GM18505 (cell line): ENCODE results near the gene GNPTAB.
"Not testable (repeated sequence)": the region's sequence is repeated elsewhere in the genome, so short reads cannot be mapped to it uniquely, and the experiment has no call there.

Experiments
- ATAC-seq: cut with Tn5 transposase; IDR thresholded peaks from one replicate; pipeline ENCODE4 v1.9.1; 2021; ENCODE audit not compliant: unreplicated experiment
- POLR2A ChIP-seq: IDR thresholded peaks from 4 replicates; pipeline ENCODE4 v1.6.1; 2011; ENCODE audit warnings: borderline replicate concordance; ENCODE audit not compliant: insufficient read depth, insufficient read length; ENCODE audit errors: extremely low read depth

GNPTAB gene

DNA sequence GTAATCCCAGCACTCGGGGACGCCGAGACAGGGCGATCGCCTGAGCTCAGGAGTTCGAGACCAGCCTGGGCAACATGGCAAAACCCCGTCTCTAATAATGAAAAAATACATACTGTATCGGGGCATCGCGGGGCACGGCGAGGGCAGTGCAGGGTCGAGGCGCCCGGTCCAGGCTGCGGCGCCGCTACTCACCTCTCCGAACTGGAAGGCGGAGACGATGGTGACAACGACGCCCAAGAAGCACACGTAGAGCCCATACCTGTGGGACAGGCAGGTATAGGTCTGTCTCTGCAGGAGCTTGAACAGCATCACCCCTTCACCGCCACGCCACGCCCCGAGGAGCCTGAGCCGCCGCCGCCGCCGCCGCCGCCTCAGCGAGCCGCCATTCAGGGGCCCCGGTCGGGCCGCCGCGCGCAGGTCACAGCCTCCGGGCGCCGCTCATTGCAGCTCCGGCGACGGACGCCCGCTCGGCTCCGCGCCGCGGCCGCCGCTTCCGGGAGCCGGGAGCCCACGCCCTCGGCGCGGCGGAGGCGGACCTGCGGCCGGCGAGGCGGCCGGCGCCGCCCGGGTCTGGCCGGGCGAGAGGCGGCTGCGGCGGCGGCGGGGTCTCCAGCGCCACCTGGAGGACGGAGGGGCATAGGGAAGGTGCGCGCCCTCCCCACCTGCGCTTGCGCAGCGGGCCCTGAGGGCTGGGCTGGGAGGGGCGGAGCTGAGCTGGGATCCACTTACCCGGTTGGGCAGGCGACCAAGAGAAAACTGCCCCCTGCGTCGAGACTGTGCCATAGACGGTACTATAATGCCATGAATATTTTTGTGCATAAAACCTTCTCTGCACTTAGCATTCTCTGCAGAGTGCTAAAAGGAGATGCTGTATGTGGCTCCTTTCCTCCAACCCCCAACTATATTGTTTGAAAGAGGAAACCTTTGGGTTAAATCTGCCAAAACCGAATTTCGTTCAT is at the start of gene GNPTAB:
Gene GNPTAB, minus strand, starts transcription at position 593 of the 959 bp plus-strand sequence. Its CDS starts 284 bp downstream, at position 309.
- peak; percentile 90 for ATAC-seq
- peak; percentile 81 for TF ChIP-seq POLR2A

DNA sequence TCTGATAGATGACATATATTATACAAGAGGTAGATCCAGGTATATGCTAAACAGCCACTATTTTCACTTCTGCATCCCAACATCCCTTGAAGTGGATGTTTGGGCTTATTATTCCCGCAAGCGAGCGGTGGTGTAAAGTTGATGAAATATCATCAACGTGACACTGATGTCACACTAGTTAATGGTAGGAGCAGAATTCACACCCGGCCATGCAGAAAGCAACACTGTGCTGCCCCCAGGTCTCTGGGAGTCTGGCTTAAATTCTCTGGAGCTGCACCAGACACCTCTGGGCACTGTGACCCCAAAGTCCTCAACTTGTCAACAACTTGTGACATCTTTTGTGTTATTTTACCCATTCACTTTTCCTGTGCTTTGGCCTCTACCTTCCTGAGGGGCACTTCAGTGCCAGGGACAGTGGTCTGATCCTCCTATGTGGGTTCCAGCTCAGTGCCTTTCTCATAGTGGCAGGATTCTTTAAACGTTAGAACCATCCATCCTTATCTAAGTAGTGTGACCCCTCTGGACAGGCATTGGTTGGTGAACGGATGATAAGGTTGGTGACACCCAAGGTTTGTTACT is 47.6 kb upstream of the GNPTAB start:
- ATAC-seq = no peak
- no peak for TF ChIP-seq POLR2A

DNA sequence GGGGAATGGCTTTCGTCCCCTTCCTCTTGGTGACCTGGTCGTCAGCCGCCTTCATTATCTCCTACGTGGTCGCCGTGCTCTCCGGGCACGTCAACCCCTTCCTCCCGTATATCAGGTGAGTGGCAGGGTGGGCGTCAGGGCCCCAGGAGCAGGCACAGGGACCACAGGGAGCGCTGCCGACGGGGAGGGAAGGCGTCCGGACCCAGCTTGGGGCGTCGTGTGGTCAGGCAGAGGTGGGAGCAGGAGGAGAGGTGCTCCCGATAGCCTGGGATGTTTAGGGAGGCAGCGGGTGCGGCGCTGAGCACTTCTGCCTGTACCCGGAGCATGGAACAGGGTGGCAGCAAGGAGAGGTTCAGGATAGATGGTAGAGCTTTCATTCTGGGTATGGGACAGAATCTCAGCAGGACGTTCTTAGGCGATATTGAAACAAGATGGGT is 47.1 kb upstream of the GNPTAB start:
- TF ChIP-seq POLR2A = no peak
- peak; percentile 19 for ATAC-seq

DNA sequence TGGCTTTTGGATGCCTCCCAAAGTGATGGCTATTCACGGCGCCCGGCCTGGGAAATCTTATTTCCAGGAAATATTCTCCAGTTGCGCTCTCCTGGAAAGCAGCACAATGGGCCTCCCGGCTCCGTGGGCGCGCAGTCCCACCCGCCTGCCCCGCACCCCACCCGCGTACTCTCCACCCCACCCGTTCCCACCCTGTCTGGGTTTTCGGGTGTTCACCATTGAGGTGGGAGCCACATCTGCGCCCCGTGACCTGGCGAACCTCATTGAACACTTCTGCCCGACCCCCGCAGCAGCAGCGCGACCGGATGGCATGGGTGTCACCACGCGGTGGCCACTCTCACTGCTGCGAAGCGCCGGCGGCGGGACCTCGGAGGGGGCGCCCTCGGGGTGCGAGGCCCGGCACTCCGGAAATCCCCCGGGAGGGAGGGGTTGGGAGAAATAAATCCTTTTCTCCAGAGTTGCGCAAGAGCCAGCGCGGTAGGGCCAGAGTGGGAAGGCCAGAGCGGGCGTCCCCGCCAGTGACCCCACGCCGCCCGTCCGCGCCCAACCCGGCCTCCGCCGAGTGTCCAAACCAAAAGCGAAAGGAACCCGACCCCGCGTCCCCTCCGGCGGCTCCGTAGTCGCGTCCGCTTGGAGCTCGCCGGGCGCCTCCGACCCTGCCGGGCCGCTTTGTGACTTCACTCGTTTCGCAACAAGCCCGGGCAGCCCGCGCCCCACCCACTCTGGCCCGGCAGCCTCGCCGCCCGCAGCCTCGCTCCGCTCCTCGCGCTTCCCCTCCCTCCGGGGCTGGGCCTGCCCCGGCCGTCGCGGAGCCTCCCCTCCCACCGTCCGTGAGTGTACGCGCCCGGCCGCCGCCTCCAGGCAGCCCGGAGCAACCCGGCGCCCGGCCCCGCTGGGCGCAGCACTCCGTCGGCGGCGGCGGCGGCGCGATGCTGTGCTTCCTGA is 46.4 kb upstream of the GNPTAB start, which contains the start of gene DRAM1:
Gene DRAM1, plus strand, starts transcription at position 720 of the 945 bp plus-strand sequence. Its CDS starts 210 bp downstream, at position 930.
- TF ChIP-seq POLR2A = peak; percentile 88
- ATAC-seq = peak; percentile 83

DNA sequence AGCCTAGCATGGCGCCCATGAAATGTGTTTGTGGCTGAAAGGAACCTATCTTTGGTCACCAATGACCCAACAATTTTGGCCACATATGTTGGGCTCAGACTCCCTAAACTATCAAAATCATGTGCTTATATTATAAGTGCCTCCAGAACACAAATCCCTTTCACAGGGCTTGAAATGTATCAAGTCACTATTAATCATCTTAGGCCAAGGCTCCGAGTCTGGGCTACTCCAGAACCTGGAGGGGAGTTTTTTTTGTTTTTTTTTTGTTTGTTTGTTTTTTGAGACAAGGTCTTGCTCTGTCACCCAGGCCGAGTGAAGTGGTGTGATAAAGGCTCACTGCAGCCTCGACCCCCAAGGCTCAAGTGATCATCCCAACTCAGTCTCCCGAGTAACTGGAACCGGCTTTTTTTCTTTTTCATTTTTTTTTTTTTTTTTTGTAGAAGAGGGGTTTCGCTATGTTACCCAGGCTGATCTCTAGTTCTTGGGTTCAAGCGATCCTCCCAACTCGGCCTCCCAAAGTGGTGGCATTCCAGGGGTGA is 45.6 kb upstream of the GNPTAB start:
- no peak for ATAC-seq
- no peak for TF ChIP-seq POLR2A

DNA sequence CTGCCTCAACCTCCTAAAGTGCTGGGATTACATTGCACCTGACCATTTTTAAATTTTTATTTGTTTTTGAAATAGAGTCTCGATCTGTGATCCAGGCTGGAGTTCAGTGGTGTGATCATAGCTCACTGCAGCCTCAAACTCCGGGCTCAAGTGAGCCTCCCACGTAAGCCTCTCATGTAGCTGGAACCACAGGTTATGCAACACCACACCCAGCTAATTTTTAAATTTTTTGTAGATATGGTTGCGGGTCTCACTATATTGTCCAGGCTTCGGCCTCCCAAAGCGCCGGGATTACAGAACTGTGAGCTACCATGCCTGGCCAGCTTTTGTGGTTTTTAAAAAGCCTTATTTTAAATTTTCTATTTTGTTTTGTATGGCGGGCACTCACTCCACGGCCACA is 44.4 kb upstream of the GNPTAB start:
- TF ChIP-seq POLR2A = no peak
- no peak for ATAC-seq

- no peak for TF ChIP-seq POLR2A
Measured at GRCh38 chr12:101870925-101871324, 40.2 kb upstream of the GNPTAB start.

GRCh38 chr12:101867619-101868018 is 36.9 kb upstream of the GNPTAB start:
- not testable (repeated sequence) for ATAC-seq

More at GRCh38 chr12:101870925-101871324, 40.2 kb upstream of the GNPTAB start:
- no peak for ATAC-seq

DNA sequence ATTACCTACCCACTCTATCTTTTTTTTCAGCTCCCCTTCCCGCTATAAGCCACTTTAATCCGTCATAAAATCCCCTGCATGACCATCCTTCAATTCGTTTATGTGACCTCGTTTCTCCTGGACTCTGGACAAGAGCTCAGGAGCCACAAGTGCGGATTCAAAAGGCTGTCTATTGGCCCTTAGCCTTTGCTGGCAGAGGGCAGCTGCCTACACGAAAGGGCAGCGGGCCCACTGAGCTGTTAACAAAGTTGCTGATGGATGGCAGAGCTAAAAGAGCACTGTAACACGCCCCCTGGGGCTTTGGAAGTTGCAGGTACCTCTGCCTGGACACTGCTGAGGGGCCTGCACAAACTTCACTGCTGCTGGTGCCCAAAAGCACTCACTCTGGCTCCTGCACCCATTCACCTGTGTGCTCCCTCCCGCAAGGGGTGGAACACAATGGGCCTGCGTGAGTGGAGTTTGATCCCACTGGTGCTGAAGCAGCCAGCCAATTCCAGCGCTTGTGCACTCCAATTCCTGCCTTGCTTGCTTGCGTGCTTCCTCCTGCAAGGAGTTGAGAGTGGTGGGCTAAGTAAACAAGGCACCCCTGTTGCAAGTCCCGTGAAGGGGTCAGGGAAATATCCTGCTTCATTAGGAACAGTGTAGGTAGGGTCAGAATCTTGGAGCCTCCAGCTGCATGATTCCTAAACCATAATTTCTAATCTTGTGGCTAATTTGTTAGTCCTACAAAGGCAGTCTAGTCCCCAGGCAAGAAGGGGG is 36.0 kb upstream of the GNPTAB start:
- ATAC-seq = no peak
- no peak for TF ChIP-seq POLR2A

DNA sequence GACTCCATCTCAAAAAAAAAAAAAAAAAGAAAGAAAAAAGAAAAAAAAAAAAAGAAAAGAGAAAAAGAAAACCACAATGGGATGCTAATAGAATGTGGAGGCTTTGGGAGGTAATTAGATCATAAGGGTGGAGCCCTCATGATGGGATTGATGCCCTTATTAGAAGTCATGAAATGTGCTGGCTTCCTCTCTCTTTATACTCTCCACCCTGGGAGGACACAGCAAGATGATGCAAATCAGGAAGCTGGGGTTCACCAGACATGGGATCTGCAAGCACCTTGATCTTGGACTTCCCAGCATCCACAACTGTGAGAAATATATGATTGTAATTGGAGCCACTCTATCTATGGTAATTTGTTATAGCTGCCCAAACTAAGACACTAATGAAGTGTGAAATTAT is 33.2 kb upstream of the GNPTAB start:
- ATAC-seq = no peak
- no peak for TF ChIP-seq POLR2A

DNA sequence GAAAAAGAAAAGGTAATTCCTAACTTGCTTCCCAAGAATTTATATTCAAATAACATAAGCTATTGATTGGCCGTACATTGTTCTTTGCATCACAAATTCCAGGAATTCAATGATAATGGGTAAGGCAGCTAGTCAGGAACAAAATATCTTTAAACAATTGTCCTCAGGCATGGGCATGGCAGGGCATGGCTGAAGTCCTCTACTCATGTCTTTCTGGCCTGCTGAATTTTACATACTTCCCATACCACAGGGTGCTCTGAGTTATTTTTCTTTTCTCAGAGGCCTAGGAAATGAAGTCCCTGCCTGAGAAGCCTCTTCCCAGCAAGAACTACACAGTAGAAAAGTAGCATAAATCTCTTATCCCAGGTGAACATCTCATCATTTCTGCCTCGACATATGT is 31.5 kb upstream of the GNPTAB start:
- ATAC-seq = no peak
- no peak for TF ChIP-seq POLR2A

- ATAC-seq = not testable (repeated sequence)
Measured at GRCh38 chr12:101861688-101862087, 30.9 kb upstream of the GNPTAB start.
